ENCODE data around the gene LRRK1. TPM values are rescaled to one million over a fixed set of nuclear protein-coding genes. Genes with fewer than 3 reads are reported as not detected.

Gene LRRK1
- total RNA-seq, 1 donor from 2014 or later: 4.8 TPM

GRCh38 chr15:100944244-100944895 lies 25.2 kb downstream of the LRRK1 start:
- H3K27ac Mint-ChIP-seq (ENCODE audit: unreplicated experiment): no peak overlapping the region
- H3K36me3 Mint-ChIP-seq (ENCODE audit: low read depth, unreplicated experiment): no peaks in the 10 kb centered on the region
- H3K27me3 Mint-ChIP-seq (ENCODE audit: unreplicated experiment): no peaks in the 10 kb centered on the region
- no peak overlapping the region for H3K4me3 Mint-ChIP-seq (ENCODE audit: unreplicated experiment)
- no peaks in the 10 kb centered on the region for H3K9me3 Mint-ChIP-seq (ENCODE audit: unreplicated experiment)
- H3K4me1 Mint-ChIP-seq (ENCODE audit: unreplicated experiment): peaks cover 3% of the 10 kb centered on the region
- no peak for TF ChIP-seq CTCF (IDR thresholded peaks at IDR 0.05; ENCODE audit: unreplicated experiment)
- no peak for DNase-seq (ENCODE audit: low spot score)

- no peak for DNase-seq (ENCODE audit: low spot score)
- Mint-ChIP-seq H3K4me3 (ENCODE audit: unreplicated experiment) (no peak overlapping the region), H3K4me1 (ENCODE audit: unreplicated experiment) (peaks cover 3% of the 10 kb centered on the region), H3K36me3 (ENCODE audit: low read depth, unreplicated experiment) (no peaks in the 10 kb centered on the region), H3K27ac (ENCODE audit: unreplicated experiment) (no peak overlapping the region), H3K9me3 (ENCODE audit: unreplicated experiment) (no peaks in the 10 kb centered on the region), H3K27me3 (ENCODE audit: unreplicated experiment) (no peaks in the 10 kb centered on the region)
- no peak for TF ChIP-seq CTCF (IDR thresholded peaks at IDR 0.05; ENCODE audit: unreplicated experiment)
Measured at GRCh38 chr15:100944986-100945385, 25.8 kb downstream of the LRRK1 start.

- H3K9me3 Mint-ChIP-seq (ENCODE audit: unreplicated experiment): no peaks in the 10 kb centered on the region
- H3K27me3 Mint-ChIP-seq (ENCODE audit: unreplicated experiment): no peaks in the 10 kb centered on the region
- TF ChIP-seq CTCF (IDR thresholded peaks at IDR 0.05; ENCODE audit: unreplicated experiment): no peak
- no peak overlapping the region for H3K27ac Mint-ChIP-seq (ENCODE audit: unreplicated experiment)
- H3K4me3 Mint-ChIP-seq (ENCODE audit: unreplicated experiment): no peak overlapping the region
- H3K4me1 Mint-ChIP-seq (ENCODE audit: unreplicated experiment): peaks cover 3% of the 10 kb centered on the region
- DNase-seq (ENCODE audit: low spot score): no peak
- H3K36me3 Mint-ChIP-seq (ENCODE audit: low read depth, unreplicated experiment): no peaks in the 10 kb centered on the region
Measured at GRCh38 chr15:100947760-100948429, 28.7 kb downstream of the LRRK1 start.

- Mint-ChIP-seq H3K27ac (ENCODE audit: unreplicated experiment) (no peak overlapping the region), H3K4me3 (ENCODE audit: unreplicated experiment) (no peak overlapping the region), H3K4me1 (ENCODE audit: unreplicated experiment) (peaks cover 3% of the 10 kb centered on the region), H3K27me3 (ENCODE audit: unreplicated experiment) (no peaks in the 10 kb centered on the region), H3K9me3 (ENCODE audit: unreplicated experiment) (no peaks in the 10 kb centered on the region), H3K36me3 (ENCODE audit: low read depth, unreplicated experiment) (no peaks in the 10 kb centered on the region)
- DNase-seq (ENCODE audit: low spot score): no peak
- no peak for TF ChIP-seq CTCF (IDR thresholded peaks at IDR 0.05; ENCODE audit: unreplicated experiment)
Measured at GRCh38 chr15:100948430-100948762, 29.2 kb downstream of the LRRK1 start.

GRCh38 chr15:100949691-100950090 lies 30.5 kb downstream of the LRRK1 start:
- Mint-ChIP-seq H3K9me3 (ENCODE audit: unreplicated experiment) (no peaks in the 10 kb centered on the region), H3K27ac (ENCODE audit: unreplicated experiment) (no peak overlapping the region), H3K4me3 (ENCODE audit: unreplicated experiment) (no peak overlapping the region), H3K27me3 (ENCODE audit: unreplicated experiment) (no peaks in the 10 kb centered on the region), H3K36me3 (ENCODE audit: low read depth, unreplicated experiment) (no peaks in the 10 kb centered on the region), H3K4me1 (ENCODE audit: unreplicated experiment) (peaks cover 3% of the 10 kb centered on the region)
- DNase-seq (ENCODE audit: low spot score): no peak
- TF ChIP-seq CTCF (IDR thresholded peaks at IDR 0.05; ENCODE audit: unreplicated experiment): no peak

Data from endothelial cell (in vitro differentiated cells).